COLO829 (cell line): ENCODE data around the gene ZNF860.

Experiments used
- DNase-seq: peaks from one replicate; pipeline ENCODE4 v3.0.0; 2012; ENCODE audit warnings: low spot score

Gene ZNF860

GRCh38 chr3:31981206-31982181 is at the start of gene ZNF860, which contains the start of gene OSBPL10:
TSS of gene ZNF860 (plus strand) at chr3:31981750. CDS start at chr3:31989080, 7,330 bp downstream.
TSS of gene OSBPL10 (minus strand) at chr3:31981262. CDS start at chr3:31981179, 83 bp downstream.
- DNase-seq = peak; percentile 50

GRCh38 chr3:31932990-31933389 is 48.6 kb upstream of the ZNF860 start:
- DNase-seq = no peak

GRCh38 chr3:31934018-31934417 is 47.5 kb upstream of the ZNF860 start:
- DNase-seq = no peak

GRCh38 chr3:31934866-31935265 is 46.7 kb upstream of the ZNF860 start:
- no peak for DNase-seq

- DNase-seq = no peak
Measured at GRCh38 chr3:31936420-31937060, 45.0 kb upstream of the ZNF860 start.

GRCh38 chr3:31937225-31937624 is 44.3 kb upstream of the ZNF860 start:
- DNase-seq = peak; percentile 75

- no peak for DNase-seq
Measured at GRCh38 chr3:31942446-31942845, 39.1 kb upstream of the ZNF860 start.

- DNase-seq = no peak
Measured at GRCh38 chr3:31943041-31943440, 38.5 kb upstream of the ZNF860 start.

- DNase-seq = no peak
Measured at GRCh38 chr3:31945738-31946052, 35.9 kb upstream of the ZNF860 start.

- no peak for DNase-seq
Measured at GRCh38 chr3:31946484-31947081, 35.0 kb upstream of the ZNF860 start.

GRCh38 chr3:31947162-31947561 is 34.4 kb upstream of the ZNF860 start:
- DNase-seq = no peak

- no peak for DNase-seq
Measured at GRCh38 chr3:31947671-31948091, 33.9 kb upstream of the ZNF860 start.

GRCh38 chr3:31948280-31948679 is 33.3 kb upstream of the ZNF860 start:
- DNase-seq = no peak

GRCh38 chr3:31952205-31952604 is 29.3 kb upstream of the ZNF860 start:
- no peak for DNase-seq

- DNase-seq = no peak
Measured at GRCh38 chr3:31953091-31953490, 28.5 kb upstream of the ZNF860 start.

- no peak for DNase-seq
Measured at GRCh38 chr3:31953636-31954035, 27.9 kb upstream of the ZNF860 start.

- no peak for DNase-seq
Measured at GRCh38 chr3:31955581-31955980, 26.0 kb upstream of the ZNF860 start.

GRCh38 chr3:31957106-31957505 is 24.4 kb upstream of the ZNF860 start:
- DNase-seq = no peak

GRCh38 chr3:31958701-31959152 is 22.8 kb upstream of the ZNF860 start:
- DNase-seq = peak; percentile 35

GRCh38 chr3:31959251-31959650 is 22.3 kb upstream of the ZNF860 start:
- DNase-seq = no peak

- DNase-seq = no peak
Measured at GRCh38 chr3:31959951-31960792, 21.4 kb upstream of the ZNF860 start.
